ENCODE measurements around the gene PLCG2.

PLCG2 gene

GRCh38 chr16:81832801-81833547 is 53.9 kb downstream of the PLCG2 start:
- no peak overlapping the region for H3K23ac ChIP-seq (ENCODE audit: low read depth, low read length, poor library complexity)
- no peak overlapping the region for H3K14ac ChIP-seq (ENCODE audit: low read length)
- H2AK5ac ChIP-seq (ENCODE audit: low read depth, low read length), result no peak overlapping the region
- no peak overlapping the region for H3K9ac ChIP-seq (ENCODE audit: low read depth, low read length, poor library complexity)
- no peak overlapping the region for H3K18ac ChIP-seq (ENCODE audit: low read length)
- H2AFZ ChIP-seq (ENCODE audit: low read length), result no peak overlapping the region
- no peak overlapping the region for H2BK5ac ChIP-seq (ENCODE audit: low read length)
- H3K27me3 ChIP-seq (ENCODE audit: control insufficient read depth in 3 of 3, insufficient read depth in 3 of 3, low read depth in 1 of 3, low read length in 3 of 3), result no peaks in the 10 kb centered on the region
- WGBS, 2 donors (ENCODE audit: extremely low coverage in 2 of 2, insufficient read length in 2 of 2, insufficient replicate concordance in 1 of 2), result no CpG with 5 or more reads among the region's 12 CpGs
- H3K4me3 ChIP-seq (ENCODE audit: low read length in 2 of 2), result no peak overlapping the region
- H3K4ac ChIP-seq (ENCODE audit: low read length), result no peak overlapping the region
- no peak overlapping the region for H3K4me2 ChIP-seq (ENCODE audit: insufficient read depth, low read length, poor library complexity, severe bottlenecking)
- peaks cover 0 to 6% of the 10 kb centered on the region in 2 donors for H3K4me1 ChIP-seq (ENCODE audit: control insufficient read depth in 2 of 2, insufficient read depth in 1 of 2, low read depth in 1 of 2, low read length in 2 of 2)
- no peak overlapping the region for H4K91ac ChIP-seq (ENCODE audit: low read depth, low read length, poor library complexity)
- no peak for DNase-seq (ENCODE audit: low spot score)
- no peaks in the 10 kb centered on the region for H3K9me3 ChIP-seq (replicated peaks in 1 of 2; ENCODE audit: control insufficient read depth in 2 of 2, insufficient read depth in 1 of 2, low read depth in 1 of 2, low read length in 2 of 2)
- no peak overlapping the region for H2BK12ac ChIP-seq (ENCODE audit: low read length)
- H2BK120ac ChIP-seq (ENCODE audit: low read depth, low read length), result no peak overlapping the region
- H3K79me1 ChIP-seq (ENCODE audit: low read depth, low read length), result no peaks in the 10 kb centered on the region
- no peak overlapping the region for H3K27ac ChIP-seq (replicated peaks; ENCODE audit: low read length)
- H2BK15ac ChIP-seq (ENCODE audit: low read length), result no peak overlapping the region
- no peak overlapping the region for H4K8ac ChIP-seq (ENCODE audit: low read depth, low read length)
- H3K36me3 ChIP-seq (replicated peaks in 1 of 2; ENCODE audit: control insufficient read depth in 2 of 2, insufficient read depth in 2 of 2, low read length in 2 of 2), result no peaks in the 10 kb centered on the region

DNA sequence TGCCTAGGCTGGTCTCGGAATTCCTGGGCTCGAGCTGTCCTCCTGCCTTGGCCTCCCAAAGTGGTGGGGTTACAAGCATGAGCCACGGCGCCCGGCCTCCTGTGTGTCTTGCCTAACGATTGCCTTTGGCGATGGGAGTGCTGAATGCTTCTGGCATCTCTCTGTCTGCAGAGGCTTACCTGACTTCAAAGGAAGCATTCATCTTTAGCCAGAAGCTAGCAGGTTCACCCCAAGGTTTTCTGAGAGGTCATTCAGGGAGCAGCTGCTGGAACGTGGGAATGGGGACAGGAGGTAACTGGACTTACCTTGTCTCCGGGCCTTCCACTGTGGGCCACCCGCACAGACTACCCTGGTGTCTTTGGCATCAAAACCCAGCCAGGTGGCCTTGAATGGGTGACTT is 54.7 kb downstream of the PLCG2 start:
- Histone ChIP-seq H3K9ac (ENCODE audit: low read depth, low read length, poor library complexity) (no peak overlapping the region), H3K4me2 (ENCODE audit: insufficient read depth, low read length, poor library complexity, severe bottlenecking) (no peak overlapping the region), H3K4ac (ENCODE audit: low read length) (no peak overlapping the region), H3K23ac (ENCODE audit: low read depth, low read length, poor library complexity) (no peak overlapping the region), H3K14ac (ENCODE audit: low read length) (no peak overlapping the region), H2BK5ac (ENCODE audit: low read length) (no peak overlapping the region), H2AFZ (ENCODE audit: low read length) (no peak overlapping the region), H3K79me1 (ENCODE audit: low read depth, low read length) (no peaks in the 10 kb centered on the region), H4K8ac (ENCODE audit: low read depth, low read length) (no peak overlapping the region), H3K4me3 (ENCODE audit: low read length in 2 of 2) (no peak overlapping the region), H3K4me1 (ENCODE audit: control insufficient read depth in 2 of 2, insufficient read depth in 1 of 2, low read depth in 1 of 2, low read length in 2 of 2) (peaks cover 0 to 6% of the 10 kb centered on the region in 2 donors), H2BK12ac (ENCODE audit: low read length) (no peak overlapping the region), H2AK5ac (ENCODE audit: low read depth, low read length) (no peak overlapping the region), H3K18ac (ENCODE audit: low read length) (no peak overlapping the region), H3K27me3 (ENCODE audit: control insufficient read depth in 3 of 3, insufficient read depth in 3 of 3, low read depth in 1 of 3, low read length in 3 of 3) (no peaks in the 10 kb centered on the region), H3K27ac (replicated peaks; ENCODE audit: low read length) (no peak overlapping the region), H4K91ac (ENCODE audit: low read depth, low read length, poor library complexity) (no peak overlapping the region), H2BK120ac (ENCODE audit: low read depth, low read length) (no peak overlapping the region), H3K36me3 (replicated peaks in 1 of 2; ENCODE audit: control insufficient read depth in 2 of 2, insufficient read depth in 2 of 2, low read length in 2 of 2) (no peaks in the 10 kb centered on the region), H2BK15ac (ENCODE audit: low read length) (no peak overlapping the region), H3K9me3 (replicated peaks in 1 of 2; ENCODE audit: control insufficient read depth in 2 of 2, insufficient read depth in 1 of 2, low read depth in 1 of 2, low read length in 2 of 2) (no peaks in the 10 kb centered on the region)
- no CpG with 5 or more reads among the region's 10 CpGs for WGBS, 2 donors (ENCODE audit: extremely low coverage in 2 of 2, insufficient read length in 2 of 2, insufficient replicate concordance in 1 of 2)
- no peak for DNase-seq (ENCODE audit: low spot score)

DNA sequence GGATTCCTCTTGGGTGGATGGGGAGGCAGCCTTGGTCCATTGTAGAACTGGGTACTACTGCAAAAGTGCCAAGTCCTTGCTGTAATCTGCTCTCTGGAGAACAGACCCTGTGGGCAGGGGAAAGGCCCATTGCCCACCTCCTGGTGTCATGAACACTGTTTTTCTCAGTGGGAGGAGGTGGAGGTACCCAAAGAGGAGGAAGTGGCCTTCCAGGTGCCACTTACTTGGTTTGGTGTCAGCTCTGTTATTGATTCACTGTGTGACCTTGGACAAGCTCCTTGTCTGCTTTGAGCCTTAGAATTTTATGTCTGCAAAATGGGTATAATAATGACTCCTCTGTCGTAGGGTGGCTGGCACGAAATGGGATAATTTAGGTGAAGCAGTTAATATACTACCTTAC is 55.8 kb downstream of the PLCG2 start:
- Histone ChIP-seq H2AK5ac (ENCODE audit: low read depth, low read length) (no peak overlapping the region), H2BK5ac (ENCODE audit: low read length) (peak overlapping the region; percentile 5)

DNA sequence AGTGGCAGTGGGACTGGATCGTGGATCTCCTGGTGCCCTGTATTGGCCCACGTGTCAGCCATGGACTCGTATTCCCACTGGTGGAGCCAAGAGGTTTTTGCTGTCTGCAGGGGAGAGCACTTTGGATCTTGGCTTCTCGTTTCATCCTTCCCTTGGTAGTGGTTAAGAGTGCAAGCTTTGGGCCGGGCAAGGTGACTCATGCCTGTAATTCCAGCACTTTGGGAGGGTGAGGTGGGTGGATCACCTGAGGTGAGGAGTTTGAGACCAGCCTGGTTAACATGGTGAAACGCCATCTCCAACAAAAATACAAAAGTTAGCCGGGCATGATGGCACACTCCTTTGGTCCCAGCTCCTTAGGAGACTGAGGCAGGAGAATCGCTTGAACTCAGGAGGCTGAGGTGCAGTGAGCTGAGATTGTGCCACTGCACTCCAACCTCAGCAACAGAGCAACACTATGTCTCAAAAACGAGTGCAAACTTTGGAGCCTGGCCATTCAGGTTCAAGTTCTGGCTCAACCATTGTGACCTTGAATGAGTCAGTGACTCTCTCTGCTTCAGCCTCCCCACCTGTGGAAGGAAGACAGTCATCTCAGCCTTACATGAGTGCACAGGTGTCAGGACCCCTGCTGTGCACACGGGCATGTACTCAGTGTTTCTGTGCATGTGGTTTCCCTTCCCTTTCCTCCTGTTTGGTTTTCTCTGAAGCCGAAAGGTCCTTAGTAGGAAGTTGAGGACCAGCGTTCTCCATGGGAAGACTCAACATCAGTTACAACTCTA is 57.4 kb downstream of the PLCG2 start:
- Histone ChIP-seq H3K14ac (ENCODE audit: low read length) (no peak overlapping the region), H3K27ac (replicated peaks; ENCODE audit: low read length) (no peak overlapping the region), H2BK12ac (ENCODE audit: low read length) (no peak overlapping the region), H3K18ac (ENCODE audit: low read length) (no peak overlapping the region), H3K4me3 (ENCODE audit: low read length in 2 of 2) (no peak overlapping the region), H3K9me3 (replicated peaks in 1 of 2; ENCODE audit: control insufficient read depth in 2 of 2, insufficient read depth in 1 of 2, low read depth in 1 of 2, low read length in 2 of 2) (no peaks in the 10 kb centered on the region), H2AK5ac (ENCODE audit: low read depth, low read length) (no peak overlapping the region), H3K79me1 (ENCODE audit: low read depth, low read length) (no peaks in the 10 kb centered on the region), H2BK5ac (ENCODE audit: low read length) (no peak overlapping the region), H3K4me1 (ENCODE audit: control insufficient read depth in 2 of 2, insufficient read depth in 1 of 2, low read depth in 1 of 2, low read length in 2 of 2) (peaks cover 0 to 6% of the 10 kb centered on the region in 2 donors), H2BK120ac (ENCODE audit: low read depth, low read length) (no peak overlapping the region), H2AFZ (ENCODE audit: low read length) (no peak overlapping the region), H3K36me3 (replicated peaks in 1 of 2; ENCODE audit: control insufficient read depth in 2 of 2, insufficient read depth in 2 of 2, low read length in 2 of 2) (no peaks in the 10 kb centered on the region), H4K8ac (ENCODE audit: low read depth, low read length) (no peak overlapping the region), H2BK15ac (ENCODE audit: low read length) (no peak overlapping the region), H3K23ac (ENCODE audit: low read depth, low read length, poor library complexity) (no peak overlapping the region), H3K9ac (ENCODE audit: low read depth, low read length, poor library complexity) (no peak overlapping the region), H3K27me3 (ENCODE audit: control insufficient read depth in 3 of 3, insufficient read depth in 3 of 3, low read depth in 1 of 3, low read length in 3 of 3) (no peaks in the 10 kb centered on the region), H3K4me2 (ENCODE audit: insufficient read depth, low read length, poor library complexity, severe bottlenecking) (no peak overlapping the region), H4K91ac (ENCODE audit: low read depth, low read length, poor library complexity) (no peak overlapping the region), H3K4ac (ENCODE audit: low read length) (no peak overlapping the region)
- no peak for DNase-seq (ENCODE audit: low spot score)
- WGBS, 2 donors (ENCODE audit: extremely low coverage in 2 of 2, insufficient read length in 2 of 2, insufficient replicate concordance in 1 of 2), result no CpG with 5 or more reads among the region's 12 CpGs

More for the DNA sequence above, 55.8 kb downstream of the PLCG2 start:
- no peak overlapping the region for H3K4me3 ChIP-seq (ENCODE audit: low read length in 2 of 2)
- WGBS, 2 donors (ENCODE audit: extremely low coverage in 2 of 2, insufficient read length in 2 of 2, insufficient replicate concordance in 1 of 2), result no CpG with 5 or more reads among the region's 2 CpGs
- no peak overlapping the region for H4K91ac ChIP-seq (ENCODE audit: low read depth, low read length, poor library complexity)
- H3K18ac ChIP-seq (ENCODE audit: low read length), result no peak overlapping the region
- H3K9ac ChIP-seq (ENCODE audit: low read depth, low read length, poor library complexity), result no peak overlapping the region
- H3K36me3 ChIP-seq (replicated peaks in 1 of 2; ENCODE audit: control insufficient read depth in 2 of 2, insufficient read depth in 2 of 2, low read length in 2 of 2), result no peaks in the 10 kb centered on the region
- no peak overlapping the region for H3K27ac ChIP-seq (replicated peaks; ENCODE audit: low read length)
- H2AFZ ChIP-seq (ENCODE audit: low read length), result no peak overlapping the region
- H4K8ac ChIP-seq (ENCODE audit: low read depth, low read length), result no peak overlapping the region
- DNase-seq (ENCODE audit: low spot score), result no peak
- H3K4ac ChIP-seq (ENCODE audit: low read length), result no peak overlapping the region
- no peak overlapping the region for H3K23ac ChIP-seq (ENCODE audit: low read depth, low read length, poor library complexity)
- H2BK120ac ChIP-seq (ENCODE audit: low read depth, low read length), result no peak overlapping the region
- H3K4me2 ChIP-seq (ENCODE audit: insufficient read depth, low read length, poor library complexity, severe bottlenecking), result no peak overlapping the region
- no peaks in the 10 kb centered on the region for H3K27me3 ChIP-seq (ENCODE audit: control insufficient read depth in 3 of 3, insufficient read depth in 3 of 3, low read depth in 1 of 3, low read length in 3 of 3)
- H2BK15ac ChIP-seq (ENCODE audit: low read length), result no peak overlapping the region
- H2BK12ac ChIP-seq (ENCODE audit: low read length), result no peak overlapping the region
- no peaks in the 10 kb centered on the region for H3K9me3 ChIP-seq (replicated peaks in 1 of 2; ENCODE audit: control insufficient read depth in 2 of 2, insufficient read depth in 1 of 2, low read depth in 1 of 2, low read length in 2 of 2)
- no peak overlapping the region for H3K14ac ChIP-seq (ENCODE audit: low read length)
- no peaks in the 10 kb centered on the region for H3K79me1 ChIP-seq (ENCODE audit: low read depth, low read length)
- H3K4me1 ChIP-seq (ENCODE audit: control insufficient read depth in 2 of 2, insufficient read depth in 1 of 2, low read depth in 1 of 2, low read length in 2 of 2), result peaks cover 0 to 6% of the 10 kb centered on the region in 2 donors

Measured in neuronal stem cell (in vitro differentiated cells).